ENCODE data around the gene CAV3. TPM values are rescaled to one million over a fixed set of nuclear protein-coding genes. Genes with fewer than 3 reads are reported as not detected.
A peak's percentile ranks its signal among the peaks of the same experiment; 100 is the strongest.

Gene CAV3
- total and polyA plus RNA-seq, 4 donors: 0.06 to 0.18 TPM; not detected in 2

GRCh38 chr3:8749316-8749715 lies 15.7 kb downstream of the CAV3 start:
- ATAC-seq (ENCODE audit: insufficient read depth, low FRiP score) (no peak), DNase-seq (peak in 1 of 3 donors; percentile 3)
- H3K4me1 ChIP-seq (ENCODE audit: control insufficient read depth in 5 of 5, insufficient read depth in 5 of 5, low read length in 5 of 5): no peaks in the 10 kb centered on the region
- peaks cover 0 to 2% (median 0%) of the 10 kb centered on the region in 4 donors for H3K9me3 ChIP-seq (ENCODE audit: control insufficient read depth in 4 of 4, insufficient read depth in 3 of 4, low read length in 3 of 4)
- 83 to 96% methylated on average over 3 of the region's 3 CpGs for WGBS, 2 donors
- TF ChIP-seq CTCF (IDR thresholded peaks at IDR 0.05; ENCODE audit: control extremely low read depth, extremely low read depth): no peak
- no peaks in the 10 kb centered on the region for H3K27me3 ChIP-seq (ENCODE audit: control insufficient read depth in 3 of 3, insufficient read depth in 3 of 3, low read length in 2 of 3)
- H3K27ac ChIP-seq (ENCODE audit: low read depth in 1 of 2, low read length in 1 of 2): no peak overlapping the region
- no peak overlapping the region for H3K9ac ChIP-seq (ENCODE audit: insufficient read depth in 1 of 2, low read length in 2 of 2)
- no peaks in the 10 kb centered on the region for H3K36me3 ChIP-seq (ENCODE audit: control insufficient read depth in 4 of 4, insufficient read depth in 4 of 4, low read length in 4 of 4)
- no peak overlapping the region for H3K4me3 ChIP-seq

GRCh38 chr3:8752832-8753231 lies 19.2 kb downstream of the CAV3 start:
- TF ChIP-seq CTCF (IDR thresholded peaks at IDR 0.05; ENCODE audit: control extremely low read depth, extremely low read depth): no peak
- H3K36me3 ChIP-seq (ENCODE audit: control insufficient read depth in 4 of 4, insufficient read depth in 4 of 4, low read length in 4 of 4): no peaks in the 10 kb centered on the region
- no peak overlapping the region for H3K9ac ChIP-seq (ENCODE audit: insufficient read depth in 1 of 2, low read length in 2 of 2)
- no peak overlapping the region for H3K4me3 ChIP-seq
- no peak for ATAC-seq (ENCODE audit: insufficient read depth, low FRiP score)
- no peaks in the 10 kb centered on the region for H3K27me3 ChIP-seq (ENCODE audit: control insufficient read depth in 3 of 3, insufficient read depth in 3 of 3, low read length in 2 of 3)
- H3K9me3 ChIP-seq (ENCODE audit: control insufficient read depth in 4 of 4, insufficient read depth in 3 of 4, low read length in 3 of 4): peaks cover 0 to 2% (median 0%) of the 10 kb centered on the region in 4 donors
- H3K4me1 ChIP-seq (ENCODE audit: control insufficient read depth in 5 of 5, insufficient read depth in 5 of 5, low read length in 5 of 5): no peaks in the 10 kb centered on the region
- 84 to 85% methylated on average over 14 of the region's 14 CpGs for WGBS, 2 donors
- H3K27ac ChIP-seq (ENCODE audit: low read depth in 1 of 2, low read length in 1 of 2): no peak overlapping the region
- DNase-seq: no peak

- Histone ChIP-seq H3K4me3 (no peak overlapping the region), H3K36me3 (ENCODE audit: control insufficient read depth in 4 of 4, insufficient read depth in 4 of 4, low read length in 4 of 4) (no peaks in the 10 kb centered on the region), H3K27me3 (ENCODE audit: control insufficient read depth in 3 of 3, insufficient read depth in 3 of 3, low read length in 2 of 3) (no peaks in the 10 kb centered on the region), H3K9ac (ENCODE audit: insufficient read depth in 1 of 2, low read length in 2 of 2) (no peak overlapping the region), H3K9me3 (ENCODE audit: control insufficient read depth in 4 of 4, insufficient read depth in 3 of 4, low read length in 3 of 4) (no peaks in the 10 kb centered on the region), H3K27ac (ENCODE audit: low read depth in 1 of 2, low read length in 1 of 2) (no peak overlapping the region), H3K4me1 (ENCODE audit: control insufficient read depth in 5 of 5, insufficient read depth in 5 of 5, low read length in 5 of 5) (no peaks in the 10 kb centered on the region)
- ATAC-seq (ENCODE audit: insufficient read depth, low FRiP score): no peak
- no peak for TF ChIP-seq CTCF (IDR thresholded peaks at IDR 0.05; ENCODE audit: control extremely low read depth, extremely low read depth)
- WGBS, 2 donors: 54 to 57% methylated on average over 3 of the region's 3 CpGs
- no peak for DNase-seq
These were observed 21.5 kb downstream of the CAV3 start for GRCh38 chr3:8755097-8755496.

GRCh38 chr3:8755564-8756237 lies 22.1 kb downstream of the CAV3 start:
- ATAC-seq (ENCODE audit: insufficient read depth, low FRiP score): no peak
- 72 to 83% methylated on average over 6 of the region's 6 CpGs for WGBS, 2 donors

More at GRCh38 chr3:8755564-8756237, 22.1 kb downstream of the CAV3 start:
- Histone ChIP-seq H3K4me1 (ENCODE audit: control insufficient read depth in 5 of 5, insufficient read depth in 5 of 5, low read length in 5 of 5) (no peaks in the 10 kb centered on the region), H3K36me3 (ENCODE audit: control insufficient read depth in 4 of 4, insufficient read depth in 4 of 4, low read length in 4 of 4) (no peaks in the 10 kb centered on the region), H3K27ac (ENCODE audit: low read depth in 1 of 2, low read length in 1 of 2) (no peak overlapping the region), H3K9me3 (ENCODE audit: control insufficient read depth in 4 of 4, insufficient read depth in 3 of 4, low read length in 3 of 4) (no peaks in the 10 kb centered on the region), H3K9ac (ENCODE audit: insufficient read depth in 1 of 2, low read length in 2 of 2) (no peak overlapping the region), H3K4me3 (no peak overlapping the region), H3K27me3 (ENCODE audit: control insufficient read depth in 3 of 3, insufficient read depth in 3 of 3, low read length in 2 of 3) (no peaks in the 10 kb centered on the region)
- DNase-seq: no peak
- TF ChIP-seq CTCF (IDR thresholded peaks at IDR 0.05; ENCODE audit: control extremely low read depth, extremely low read depth): no peak
